Measurements from ENCODE around the gene OGG1.

The OGG1 gene

DNA sequence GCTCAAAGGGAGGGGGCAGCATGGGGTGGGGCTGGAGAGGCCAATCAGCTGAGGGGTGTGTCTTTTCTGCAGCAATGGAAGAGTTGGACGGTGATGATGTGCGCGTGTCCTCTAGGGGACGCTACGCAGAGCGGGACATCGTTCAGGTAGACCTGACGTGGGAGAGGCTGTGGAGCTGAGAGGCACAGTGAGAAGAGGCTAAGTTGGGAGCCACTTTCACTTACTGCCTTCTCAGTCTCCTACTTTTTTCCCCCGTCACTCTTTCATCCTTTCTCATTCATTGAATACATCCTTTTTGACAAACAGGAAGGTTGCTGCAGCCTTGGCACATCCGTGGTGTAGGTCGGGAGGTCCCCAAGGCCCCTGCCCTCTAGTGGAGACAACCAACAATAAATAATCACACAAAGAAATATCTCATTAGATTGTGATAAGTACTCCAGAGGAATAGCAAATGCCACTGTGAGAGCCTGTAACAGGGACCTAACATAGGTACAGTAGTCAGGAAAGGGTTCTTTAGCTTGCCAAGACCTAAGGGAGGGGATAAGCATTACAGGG lies 22.6 kb upstream of the OGG1 start:
- TF ChIP-seq TAF1 (IDR thresholded peaks at IDR 0.05; ENCODE audit: borderline replicate concordance, insufficient read depth, low read length) (no peak), FOXP2 (optimal IDR thresholded peaks at IDR 0.05; ENCODE audit: borderline replicate concordance, extremely low read depth, extremely low read length, insufficient read depth) (no peak), POLR2AphosphoS5 (IDR thresholded peaks at IDR 0.05; ENCODE audit: low read depth, low read length) (no peak), SIN3A (IDR thresholded peaks at IDR 0.05; ENCODE audit: borderline replicate concordance, insufficient read depth, low read length) (no peak)
- TF ChIP-seq, protein P1, sequence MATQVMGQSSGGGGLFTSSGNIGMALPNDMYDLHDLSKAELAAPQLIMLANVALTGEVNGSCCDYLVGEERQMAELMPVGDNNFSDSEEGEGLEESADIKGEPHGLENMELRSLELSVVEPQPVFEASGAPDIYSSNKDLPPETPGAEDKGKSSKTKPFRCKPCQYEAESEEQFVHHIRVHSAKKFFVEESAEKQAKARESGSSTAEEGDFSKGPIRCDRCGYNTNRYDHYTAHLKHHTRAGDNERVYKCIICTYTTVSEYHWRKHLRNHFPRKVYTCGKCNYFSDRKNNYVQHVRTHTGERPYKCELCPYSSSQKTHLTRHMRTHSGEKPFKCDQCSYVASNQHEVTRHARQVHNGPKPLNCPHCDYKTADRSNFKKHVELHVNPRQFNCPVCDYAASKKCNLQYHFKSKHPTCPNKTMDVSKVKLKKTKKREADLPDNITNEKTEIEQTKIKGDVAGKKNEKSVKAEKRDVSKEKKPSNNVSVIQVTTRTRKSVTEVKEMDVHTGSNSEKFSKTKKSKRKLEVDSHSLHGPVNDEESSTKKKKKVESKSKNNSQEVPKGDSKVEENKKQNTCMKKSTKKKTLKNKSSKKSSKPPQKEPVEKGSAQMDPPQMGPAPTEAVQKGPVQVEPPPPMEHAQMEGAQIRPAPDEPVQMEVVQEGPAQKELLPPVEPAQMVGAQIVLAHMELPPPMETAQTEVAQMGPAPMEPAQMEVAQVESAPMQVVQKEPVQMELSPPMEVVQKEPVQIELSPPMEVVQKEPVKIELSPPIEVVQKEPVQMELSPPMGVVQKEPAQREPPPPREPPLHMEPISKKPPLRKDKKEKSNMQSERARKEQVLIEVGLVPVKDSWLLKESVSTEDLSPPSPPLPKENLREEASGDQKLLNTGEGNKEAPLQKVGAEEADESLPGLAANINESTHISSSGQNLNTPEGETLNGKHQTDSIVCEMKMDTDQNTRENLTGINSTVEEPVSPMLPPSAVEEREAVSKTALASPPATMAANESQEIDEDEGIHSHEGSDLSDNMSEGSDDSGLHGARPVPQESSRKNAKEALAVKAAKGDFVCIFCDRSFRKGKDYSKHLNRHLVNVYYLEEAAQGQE (IDR thresholded peaks at IDR 0.05; ENCODE audit: insufficient read depth in 1 of 2, low read depth in 2 of 2, low read length in 2 of 2) = no peak

DNA sequence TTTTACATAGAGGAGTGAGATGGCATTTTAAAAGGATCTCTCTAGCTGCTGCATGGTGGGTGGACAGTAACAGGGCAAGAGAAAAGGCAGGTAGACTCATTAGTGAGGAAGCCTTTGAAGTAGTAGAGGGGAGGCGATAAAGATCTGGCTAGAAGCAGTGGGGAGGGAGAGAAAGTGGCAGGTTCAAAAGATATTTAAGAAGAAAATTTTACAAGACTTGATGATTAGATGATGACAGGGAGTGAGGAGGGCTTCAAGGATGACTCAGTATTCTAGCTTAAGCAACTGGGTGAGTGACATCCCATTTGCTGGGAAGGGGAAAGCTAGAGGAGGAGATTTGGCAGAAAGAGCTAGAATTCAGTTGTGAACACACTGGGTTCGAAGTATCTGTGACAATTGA lies 22.0 kb upstream of the OGG1 start:
- TF ChIP-seq, protein P1 (IDR thresholded peaks at IDR 0.05; ENCODE audit: insufficient read depth in 1 of 2, low read depth in 2 of 2, low read length in 2 of 2) = no peak

DNA sequence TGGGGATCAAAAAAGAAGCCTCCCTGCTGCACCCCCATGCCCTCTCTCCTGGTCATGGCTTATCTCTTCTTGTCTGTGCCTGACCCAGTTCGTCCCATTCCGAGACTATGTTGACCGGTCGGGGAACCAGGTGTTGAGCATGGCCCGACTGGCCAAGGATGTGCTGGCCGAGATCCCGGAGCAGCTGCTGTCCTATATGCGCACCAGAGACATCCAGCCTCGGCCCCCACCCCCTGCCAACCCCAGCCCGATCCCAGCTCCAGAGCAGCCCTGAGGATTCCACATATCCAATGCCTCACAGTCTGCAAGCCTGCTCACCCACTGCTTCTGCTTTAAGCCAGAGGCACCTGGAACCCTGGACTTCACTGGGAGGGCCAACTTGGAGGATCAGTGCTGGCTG lies 20.3 kb upstream of the OGG1 start:
- TF ChIP-seq TAF1 (IDR thresholded peaks at IDR 0.05; ENCODE audit: borderline replicate concordance, insufficient read depth, low read length) (no peak), SIN3A (IDR thresholded peaks at IDR 0.05; ENCODE audit: borderline replicate concordance, insufficient read depth, low read length) (no peak), POLR2AphosphoS5 (IDR thresholded peaks at IDR 0.05; ENCODE audit: low read depth, low read length) (no peak), FOXP2 (optimal IDR thresholded peaks at IDR 0.05; ENCODE audit: borderline replicate concordance, extremely low read depth, extremely low read length, insufficient read depth) (no peak)
- TF ChIP-seq, protein P1 (IDR thresholded peaks at IDR 0.05; ENCODE audit: insufficient read depth in 1 of 2, low read depth in 2 of 2, low read length in 2 of 2) = no peak

DNA sequence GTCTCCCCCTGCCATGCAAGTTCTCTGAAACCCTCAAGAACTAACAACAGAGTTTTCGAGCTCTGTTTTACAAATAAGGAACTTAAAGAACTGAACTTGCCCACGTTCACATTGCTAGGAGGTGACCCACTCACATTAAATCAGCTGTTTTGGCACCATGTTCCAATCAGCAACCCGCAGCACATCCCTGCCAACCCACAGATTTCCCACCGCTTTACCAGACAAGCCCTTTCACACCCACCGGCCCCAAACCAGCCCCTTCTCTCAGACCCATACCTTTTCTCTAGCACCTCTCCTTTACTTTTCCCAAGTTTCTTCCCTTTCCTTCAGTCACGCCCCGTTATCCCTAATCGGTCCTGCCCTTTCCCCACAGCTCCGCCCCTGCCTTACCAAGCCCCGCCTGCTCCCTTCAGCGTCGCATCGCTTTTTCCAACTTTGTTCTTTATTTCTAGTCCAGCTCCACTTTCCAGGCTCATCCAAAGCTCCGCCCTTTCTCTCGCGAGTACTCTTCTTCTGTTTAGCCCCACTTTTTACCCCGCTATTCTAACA lies 19.0 kb upstream of the OGG1 start:
- TF ChIP-seq, protein P1 (IDR thresholded peaks at IDR 0.05; ENCODE audit: insufficient read depth in 1 of 2, low read depth in 2 of 2, low read length in 2 of 2) = no peak
- TF ChIP-seq FOXP2 (optimal IDR thresholded peaks at IDR 0.05; ENCODE audit: borderline replicate concordance, extremely low read depth, extremely low read length, insufficient read depth) (no peak), TAF1 (IDR thresholded peaks at IDR 0.05; ENCODE audit: borderline replicate concordance, insufficient read depth, low read length) (no peak), SIN3A (IDR thresholded peaks at IDR 0.05; ENCODE audit: borderline replicate concordance, insufficient read depth, low read length) (no peak), POLR2AphosphoS5 (IDR thresholded peaks at IDR 0.05; ENCODE audit: low read depth, low read length) (no peak)
